ENCODE data around the gene PARP1. TPM values are rescaled to one million over a fixed set of nuclear protein-coding genes. Genes with fewer than 3 reads are reported as not detected.

Gene PARP1
- total RNA-seq, 5 donors from 2014 or later (not counting 1 experiment from before 2014, with no cell fraction given), result 79.1 to 133 (median 105) TPM

DNA sequence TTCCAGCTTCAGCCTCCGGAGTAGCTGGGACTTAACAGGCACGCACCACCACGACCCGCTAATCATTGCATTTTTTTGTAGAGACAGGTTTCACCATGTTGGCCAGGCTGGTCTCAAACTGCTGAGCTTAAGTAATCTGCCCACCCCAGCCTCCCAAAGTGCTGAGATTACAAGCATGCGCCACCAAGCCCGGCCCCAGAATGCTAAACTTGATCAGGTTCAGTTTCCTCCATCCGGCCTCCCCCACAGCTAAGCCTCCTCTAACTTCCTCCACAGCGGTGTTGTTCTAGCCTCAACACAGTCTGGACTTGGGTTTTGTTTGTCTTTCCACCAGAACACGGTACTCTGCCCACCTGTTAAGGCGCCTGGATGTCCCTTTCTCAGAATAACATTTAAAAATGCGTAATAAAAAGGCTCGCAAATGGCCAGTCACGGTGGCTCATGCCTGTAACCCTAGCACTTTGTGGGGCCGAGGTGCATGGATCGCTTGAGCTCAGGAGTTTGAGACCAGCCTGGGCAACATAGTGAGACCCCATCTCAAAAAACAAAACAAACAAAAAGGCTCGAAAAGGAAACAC lies 2.4 kb downstream of the PARP1 start:
- POLR2A ChIA-PET, result interaction anchor here in 1 of 2 donors (0.6 kb wide), 1 partner anchor 188 kb away, joined by 7 read pairs; no protein-coding TSS in a partner anchor
- H3K27me3 Mint-ChIP-seq, result no peaks in the 10 kb centered on the region
- peak overlapping the region in 1 of 2 donors; percentile 16 for H3K4me3 ChIP-seq (ENCODE audit: control insufficient read depth in 1 of 2, extremely low read depth in 1 of 2, low read length in 1 of 2)

DNA sequence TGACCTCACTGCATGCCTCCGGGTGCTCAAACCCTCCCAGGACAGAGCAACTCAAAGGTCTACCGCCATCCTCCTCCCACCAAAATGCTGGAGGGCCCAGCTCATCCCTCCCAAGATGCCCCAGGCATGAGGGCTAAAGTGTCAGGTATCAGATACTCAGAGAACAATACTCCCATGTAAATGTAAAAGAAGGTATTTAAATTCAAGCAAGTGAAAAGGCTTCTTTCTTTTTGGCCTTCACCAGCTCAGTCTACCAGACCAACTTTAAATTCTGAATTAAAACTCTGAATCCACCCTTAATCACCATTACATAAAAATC lies 3.0 kb downstream of the PARP1 start:
- H3K4me1 Mint-ChIP-seq, result peaks cover 65 to 74% (median 69%) of the 10 kb centered on the region in 3 donors
- no peaks in the 10 kb centered on the region for H3K9me3 Mint-ChIP-seq
- ChIA-PET POLR2A (interaction anchor here in 1 of 2 donors (0.6 kb wide), 1 partner anchor 188 kb away, joined by 7 read pairs; no protein-coding TSS in a partner anchor), CTCF (interaction anchor here in 1 of 2 donors (1.1 kb wide), 1 partner anchor 72 kb away, joined by 3 read pairs; no protein-coding TSS in a partner anchor)
- ATAC-seq (replicated peaks in 1 of 4) (no peak), DNase-seq (peak in 1 of 35 experiments; percentile 11)
- H3K9me3 ChIP-seq, result no peaks in the 10 kb centered on the region
- H3K27ac ChIP-seq (ENCODE audit: low read length), result no peak overlapping the region
- H3K4me1 ChIP-seq (ENCODE audit: control insufficient read depth in 1 of 2, extremely low read depth in 1 of 2, insufficient read depth in 2 of 2, low read length in 2 of 2), result peaks cover 10 to 55% of the 10 kb centered on the region in 2 experiments
- H3K27me3 Mint-ChIP-seq, result no peaks in the 10 kb centered on the region
- peaks cover 5 to 30% of the 10 kb centered on the region in 2 donors for H3K36me3 ChIP-seq (ENCODE audit: control insufficient read depth in 2 of 2, extremely low read depth in 1 of 2, insufficient read depth in 1 of 2, low read length in 1 of 2)
- no peaks in the 10 kb centered on the region for H3K27me3 ChIP-seq (replicated peaks in 1 of 2; ENCODE audit: control insufficient read depth in 2 of 2, extremely low read depth in 1 of 2, insufficient read depth in 2 of 2, low read length in 1 of 2)
- H3K36me3 Mint-ChIP-seq, result peaks cover 27% of the 10 kb centered on the region
- H3K27ac Mint-ChIP-seq, result peak overlapping the region in 1 of 2 donors; percentile 31
- no CpG with 5 or more reads among the region's 2 CpGs for WGBS (ENCODE audit: insufficient coverage)
- H3K4me3 Mint-ChIP-seq, result peak overlapping the region; percentile 72 to 89 (median 87)
- no peak overlapping the region for H3K4me3 ChIP-seq (ENCODE audit: control insufficient read depth in 1 of 2, extremely low read depth in 1 of 2, low read length in 1 of 2)

More for the DNA sequence above, 2.4 kb downstream of the PARP1 start:
- Mint-ChIP-seq H3K27ac (peak overlapping the region; percentile 43 to 76), H3K4me3 (peak overlapping the region; percentile 72 to 89 (median 87)), H3K4me1 (peaks cover 59 to 67% (median 62%) of the 10 kb centered on the region in 3 donors), H3K9me3 (no peaks in the 10 kb centered on the region), H3K36me3 (peaks cover 21% of the 10 kb centered on the region)
- CTCF ChIA-PET, result interaction anchor here in 1 of 2 donors (1.1 to 4.0 kb wide), 2 partner anchors 20 to 72 kb away, joined by 3 to 40 read pairs; no protein-coding TSS in a partner anchor
- WGBS (ENCODE audit: insufficient coverage), result 35% methylated on average over 15 of the region's 16 CpGs
- Histone ChIP-seq H3K36me3 (ENCODE audit: control insufficient read depth in 2 of 2, extremely low read depth in 1 of 2, insufficient read depth in 1 of 2, low read length in 1 of 2) (peaks cover 4 to 24% of the 10 kb centered on the region in 2 donors), H3K27me3 (replicated peaks in 1 of 2; ENCODE audit: control insufficient read depth in 2 of 2, extremely low read depth in 1 of 2, insufficient read depth in 2 of 2, low read length in 1 of 2) (no peaks in the 10 kb centered on the region), H3K4me1 (ENCODE audit: control insufficient read depth in 1 of 2, extremely low read depth in 1 of 2, insufficient read depth in 2 of 2, low read length in 2 of 2) (peaks cover 10 to 54% of the 10 kb centered on the region in 2 experiments), H3K9me3 (no peaks in the 10 kb centered on the region), H3K27ac (ENCODE audit: low read length) (no peak overlapping the region)
- DNase-seq (peak in 10 of 35 experiments; percentile 8 to 39 (median 20)), ATAC-seq (replicated peaks in 1 of 4) (no peak)

DNA sequence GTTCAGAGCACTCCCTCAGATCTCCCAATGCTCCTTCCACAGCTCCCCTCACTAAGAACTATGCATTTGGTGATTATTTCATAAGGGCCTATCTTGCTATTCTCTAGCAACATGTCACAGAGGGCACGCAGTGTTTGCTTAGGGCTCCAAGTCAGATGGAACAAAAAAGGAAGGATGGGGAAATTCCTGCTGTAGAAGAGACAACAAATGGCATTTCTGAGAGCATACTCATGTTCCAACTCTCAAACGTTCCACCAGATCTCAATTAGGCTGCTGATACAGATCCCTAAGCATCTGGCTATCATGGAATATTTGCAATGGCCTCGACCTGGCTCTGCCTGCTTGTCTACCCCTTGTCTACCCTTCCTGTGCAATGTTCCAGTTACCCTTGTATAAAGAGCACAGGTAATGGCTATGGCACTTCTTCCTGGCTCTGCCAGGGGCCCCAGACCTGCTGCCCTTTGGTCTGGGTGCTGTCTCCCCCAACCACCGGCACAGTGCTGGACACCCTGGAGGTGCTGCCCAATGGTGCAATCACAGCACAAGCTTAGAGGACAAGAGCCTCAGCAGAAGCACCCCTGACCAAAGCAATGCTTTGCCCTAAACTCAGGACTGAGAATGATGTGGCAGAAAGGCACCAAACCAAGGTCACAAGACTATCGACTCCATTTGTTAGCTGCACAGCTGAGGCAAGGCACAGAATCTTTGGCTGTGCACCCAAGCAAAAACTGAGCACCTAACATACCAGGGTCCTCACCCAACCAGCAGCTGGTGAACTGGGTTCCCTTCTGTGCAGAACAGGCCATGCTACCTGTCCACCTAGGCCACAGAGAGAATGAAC lies 3.6 kb downstream of the PARP1 start:
- Histone ChIP-seq H3K27me3 (replicated peaks in 1 of 2; ENCODE audit: control insufficient read depth in 2 of 2, extremely low read depth in 1 of 2, insufficient read depth in 2 of 2, low read length in 1 of 2) (no peaks in the 10 kb centered on the region), H3K27ac (ENCODE audit: low read length) (no peak overlapping the region), H3K4me1 (ENCODE audit: control insufficient read depth in 1 of 2, extremely low read depth in 1 of 2, insufficient read depth in 2 of 2, low read length in 2 of 2) (peaks cover 10 to 55% of the 10 kb centered on the region in 2 experiments), H3K9me3 (no peaks in the 10 kb centered on the region), H3K36me3 (ENCODE audit: control insufficient read depth in 2 of 2, extremely low read depth in 1 of 2, insufficient read depth in 1 of 2, low read length in 1 of 2) (peaks cover 5 to 36% of the 10 kb centered on the region in 2 donors), H3K4me3 (ENCODE audit: control insufficient read depth in 1 of 2, extremely low read depth in 1 of 2, low read length in 1 of 2) (no peak overlapping the region)
- no peaks in the 10 kb centered on the region for H3K9me3 Mint-ChIP-seq
- H3K27ac Mint-ChIP-seq, result no peak overlapping the region
- 82% methylated on average over 4 of the region's 5 CpGs for WGBS (ENCODE audit: insufficient coverage)
- peak in 1 of 35 experiments; percentile 20 for DNase-seq
- ATAC-seq (replicated peaks in 1 of 4), result no peak
- peak overlapping the region in 2 of 3 donors; percentile 7 to 89 for H3K4me3 Mint-ChIP-seq
- ChIA-PET POLR2A (interaction anchor here (0.5 to 0.7 kb wide), 2 partner anchors 32 to 1971 kb away, joined by 3 read pairs; no protein-coding TSS in a partner anchor), CTCF (interaction anchor here (0.6 to 1.1 kb wide), 2 partner anchors 71 to 165 kb away, joined by 3 read pairs; no protein-coding TSS in a partner anchor)
- peaks cover 33% of the 10 kb centered on the region for H3K36me3 Mint-ChIP-seq
- H3K4me1 Mint-ChIP-seq, result peaks cover 71 to 80% (median 74%) of the 10 kb centered on the region in 3 donors
- no peaks in the 10 kb centered on the region for H3K27me3 Mint-ChIP-seq

DNA sequence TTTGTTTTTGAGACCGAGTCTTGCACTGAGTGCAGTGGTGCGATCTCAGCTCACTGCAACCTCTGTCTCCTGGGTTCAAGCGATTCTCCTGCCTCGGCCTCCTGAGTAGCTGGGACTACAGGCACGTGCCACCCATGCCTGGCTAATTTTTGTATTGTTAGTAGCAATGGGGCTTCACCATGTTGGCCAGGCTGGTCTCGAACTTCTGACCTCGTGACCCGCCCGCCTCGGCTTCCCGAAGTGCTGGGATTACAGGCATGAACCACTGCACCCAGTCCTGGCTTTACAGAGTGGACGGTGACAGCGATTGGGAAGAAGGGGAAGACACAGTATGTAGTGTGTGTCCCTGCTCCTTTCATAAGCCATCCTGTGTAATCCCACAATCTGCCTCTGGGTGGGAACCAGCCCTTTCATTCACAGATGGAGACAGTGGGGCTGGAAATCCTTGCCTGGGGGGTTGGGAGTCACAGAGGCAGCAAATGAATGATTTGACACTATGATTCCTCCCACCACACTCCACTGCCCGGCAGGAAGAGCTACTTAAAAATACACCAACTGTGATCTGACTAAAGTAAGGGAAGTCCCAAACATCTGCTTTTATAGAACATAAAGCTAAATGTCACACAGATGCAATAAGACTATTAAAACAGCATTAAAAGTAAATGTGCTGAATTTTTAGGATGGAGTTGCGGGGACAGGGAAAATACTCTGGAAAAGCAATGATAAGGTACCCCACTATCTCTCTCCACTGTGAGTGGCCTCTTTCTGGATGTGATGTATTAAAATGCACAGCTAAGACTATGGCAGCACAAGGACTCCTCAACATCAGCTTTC lies 4.5 kb downstream of the PARP1 start:
- ATAC-seq (replicated peaks in 1 of 4) (no peak), DNase-seq (peak in 2 of 35 experiments; percentile 10 to 15)
- Histone ChIP-seq H3K9me3 (no peaks in the 10 kb centered on the region), H3K27ac (ENCODE audit: low read length) (no peak overlapping the region), H3K36me3 (ENCODE audit: control insufficient read depth in 2 of 2, extremely low read depth in 1 of 2, insufficient read depth in 1 of 2, low read length in 1 of 2) (peaks cover 5 to 42% of the 10 kb centered on the region in 2 donors), H3K27me3 (replicated peaks in 1 of 2; ENCODE audit: control insufficient read depth in 2 of 2, extremely low read depth in 1 of 2, insufficient read depth in 2 of 2, low read length in 1 of 2) (no peaks in the 10 kb centered on the region), H3K4me3 (ENCODE audit: control insufficient read depth in 1 of 2, extremely low read depth in 1 of 2, low read length in 1 of 2) (no peak overlapping the region), H3K4me1 (ENCODE audit: control insufficient read depth in 1 of 2, extremely low read depth in 1 of 2, insufficient read depth in 2 of 2, low read length in 2 of 2) (peaks cover 10 to 53% of the 10 kb centered on the region in 2 experiments)
- POLR2A ChIA-PET, result interaction anchor here in 1 of 2 donors (0.5 kb wide), 1 partner anchor 33 kb away, joined by 3 read pairs; no protein-coding TSS in a partner anchor
- no peaks in the 10 kb centered on the region for H3K27me3 Mint-ChIP-seq
- peaks cover 69 to 80% (median 72%) of the 10 kb centered on the region in 3 donors for H3K4me1 Mint-ChIP-seq
- WGBS (ENCODE audit: insufficient coverage), result 89% methylated on average over 10 of the region's 15 CpGs
- H3K36me3 Mint-ChIP-seq, result peaks cover 40% of the 10 kb centered on the region
- peak overlapping the region in 1 of 2 donors; percentile 28 for H3K27ac Mint-ChIP-seq
- CTCF ChIA-PET, result interaction anchor here in 1 of 2 donors (0.6 kb wide), 1 partner anchor 166 kb away, joined by 3 read pairs; no protein-coding TSS in a partner anchor
- H3K4me3 Mint-ChIP-seq, result peak overlapping the region in 2 of 3 donors; percentile 7 to 89
- no peaks in the 10 kb centered on the region for H3K9me3 Mint-ChIP-seq

DNA sequence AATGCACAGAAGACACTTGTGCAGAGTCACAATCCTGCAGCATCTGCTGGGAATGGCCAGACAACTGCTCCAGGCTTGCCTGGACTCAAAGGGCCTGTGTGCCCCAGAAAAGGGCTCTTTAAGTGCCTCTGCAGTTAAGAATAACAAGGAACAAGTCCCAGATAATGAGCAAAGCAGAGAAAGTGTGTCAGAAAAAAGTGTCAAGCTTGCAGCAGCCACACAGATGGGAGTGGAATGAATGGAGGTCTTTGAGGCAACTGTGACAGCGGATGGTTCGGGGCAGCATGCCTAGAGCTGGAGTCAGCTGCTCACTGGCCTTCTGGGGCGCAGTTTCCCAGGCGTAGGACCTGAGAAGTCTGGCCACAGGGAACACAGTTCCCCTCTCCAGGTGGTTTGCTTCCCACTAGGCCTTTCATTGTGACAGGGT lies 5.1 kb downstream of the PARP1 start:
- Histone ChIP-seq H3K4me1 (ENCODE audit: control insufficient read depth in 1 of 2, extremely low read depth in 1 of 2, insufficient read depth in 2 of 2, low read length in 2 of 2) (peaks cover 10 to 49% of the 10 kb centered on the region in 2 experiments), H3K4me3 (ENCODE audit: control insufficient read depth in 1 of 2, extremely low read depth in 1 of 2, low read length in 1 of 2) (no peak overlapping the region), H3K9me3 (no peaks in the 10 kb centered on the region), H3K27ac (ENCODE audit: low read length) (no peak overlapping the region), H3K27me3 (replicated peaks in 1 of 2; ENCODE audit: control insufficient read depth in 2 of 2, extremely low read depth in 1 of 2, insufficient read depth in 2 of 2, low read length in 1 of 2) (no peaks in the 10 kb centered on the region), H3K36me3 (ENCODE audit: control insufficient read depth in 2 of 2, extremely low read depth in 1 of 2, insufficient read depth in 1 of 2, low read length in 1 of 2) (peaks cover 5 to 47% of the 10 kb centered on the region in 2 donors)
- ChIA-PET POLR2A (no interaction called here), CTCF (no interaction called here)
- Mint-ChIP-seq H3K36me3 (peaks cover 45% of the 10 kb centered on the region), H3K4me3 (no peak overlapping the region), H3K4me1 (peaks cover 66 to 82% (median 75%) of the 10 kb centered on the region in 3 donors), H3K9me3 (no peaks in the 10 kb centered on the region), H3K27ac (no peak overlapping the region), H3K27me3 (no peaks in the 10 kb centered on the region)
- WGBS (ENCODE audit: insufficient coverage), result 100% methylated on average over 4 of the region's 4 CpGs
- no peak for ATAC-seq (replicated peaks in 1 of 4)
- DNase-seq, result no peak

All from T-cell (primary cell).